Left forelimb (tissue), 1 donor: ENCODE measurements around the gene LARP1B.
"Not testable (repeated sequence)": the region's sequence is repeated elsewhere in the genome, so short reads cannot be mapped to it uniquely, and the experiment has no call there.

ENCODE experiments used
- DNase-seq: peaks from one replicate; pipeline ENCODE4 v3.0.0-alpha.2; 2018; ENCODE audit warnings: low spot score

The LARP1B gene

DNA sequence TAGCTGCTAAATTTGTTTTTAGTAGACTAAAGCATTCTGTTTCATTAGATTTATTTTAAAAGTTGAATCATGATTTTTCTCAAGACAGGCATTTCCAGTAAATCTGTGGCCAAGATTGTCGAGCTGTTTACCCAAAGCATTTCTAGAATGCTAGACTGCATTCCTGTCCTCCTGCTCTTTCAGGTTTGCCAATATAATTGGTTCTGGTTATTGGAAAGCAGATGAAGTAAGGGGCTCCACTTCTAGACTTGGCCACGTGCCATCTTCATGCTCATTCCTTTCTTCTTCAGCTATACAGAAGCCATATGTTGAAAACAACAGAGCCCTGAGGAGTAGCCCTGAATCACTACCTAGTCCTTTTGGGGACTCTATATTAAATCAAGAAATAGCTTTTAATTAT lies 164.0 kb downstream of the LARP1B start:
- no peak for DNase-seq

GRCh38 chr4:128227991-128228571 lies 167.0 kb downstream of the LARP1B start:
- no peak for DNase-seq

DNA sequence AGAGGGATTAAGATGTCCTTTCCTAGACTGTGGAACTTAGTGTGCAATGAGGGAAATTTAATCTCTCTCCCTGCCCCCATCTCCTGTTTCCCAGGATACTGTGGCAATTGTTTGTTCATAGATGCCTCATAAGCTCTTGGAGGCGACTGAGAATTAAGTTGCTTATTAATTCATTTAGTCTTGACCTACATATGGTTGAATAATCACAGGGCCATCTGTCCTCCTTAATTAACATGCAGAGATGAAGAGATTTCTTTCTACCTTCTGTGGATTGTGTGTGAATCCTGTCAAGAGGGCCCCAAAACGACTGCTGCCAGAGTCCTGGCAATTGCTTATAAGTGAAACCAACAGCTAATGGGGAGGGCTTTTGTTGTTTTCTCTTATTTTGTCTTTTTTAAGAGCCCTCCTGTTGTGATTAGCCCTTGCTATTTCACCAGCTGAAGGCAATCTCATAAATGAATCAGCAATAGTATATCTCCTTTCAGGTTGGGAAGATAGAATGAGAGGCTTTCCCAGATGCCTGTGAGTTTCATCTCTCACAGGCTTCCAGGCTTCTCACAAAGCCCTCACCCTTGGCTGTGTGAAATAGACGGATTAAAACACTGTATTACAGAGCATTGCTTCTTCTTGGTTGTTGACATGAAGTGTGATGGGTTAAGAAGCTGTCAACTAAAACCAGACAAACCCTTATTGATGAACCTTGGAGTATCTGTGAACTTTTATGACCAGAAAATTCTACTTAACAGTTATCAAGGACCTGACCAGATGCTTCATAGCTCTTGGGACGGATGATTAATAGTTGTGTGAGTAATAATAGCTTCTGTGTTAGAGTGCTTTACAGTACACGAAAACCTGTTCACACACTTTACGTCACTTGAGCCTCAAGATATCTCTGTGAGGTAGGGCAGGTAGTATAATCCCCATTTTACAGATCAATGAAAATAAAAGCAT lies 168.0 kb downstream of the LARP1B start:
- DNase-seq = no peak

- no peak for DNase-seq
These were observed 171.6 kb downstream of the LARP1B start for GRCh38 chr4:128232719-128233118.

DNA sequence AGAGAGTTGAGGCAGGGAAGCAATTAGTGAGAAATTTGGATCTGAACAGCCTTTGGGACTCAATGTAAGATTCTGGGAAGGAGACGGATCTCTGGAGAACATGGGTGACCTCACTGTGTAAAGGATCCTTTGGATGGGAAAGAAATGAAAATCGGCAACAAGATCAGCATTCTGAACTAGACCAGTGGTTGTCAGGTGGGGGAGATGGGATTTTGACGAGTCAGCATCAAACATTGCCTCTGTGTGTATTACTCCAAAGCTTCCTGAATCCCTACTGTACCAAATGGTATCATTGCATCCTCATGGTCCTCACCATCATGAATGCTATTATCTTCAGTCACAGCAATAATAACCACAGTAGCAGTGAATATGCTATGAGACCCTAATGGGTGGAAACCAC lies 173.7 kb downstream of the LARP1B start:
- DNase-seq = no peak

DNA sequence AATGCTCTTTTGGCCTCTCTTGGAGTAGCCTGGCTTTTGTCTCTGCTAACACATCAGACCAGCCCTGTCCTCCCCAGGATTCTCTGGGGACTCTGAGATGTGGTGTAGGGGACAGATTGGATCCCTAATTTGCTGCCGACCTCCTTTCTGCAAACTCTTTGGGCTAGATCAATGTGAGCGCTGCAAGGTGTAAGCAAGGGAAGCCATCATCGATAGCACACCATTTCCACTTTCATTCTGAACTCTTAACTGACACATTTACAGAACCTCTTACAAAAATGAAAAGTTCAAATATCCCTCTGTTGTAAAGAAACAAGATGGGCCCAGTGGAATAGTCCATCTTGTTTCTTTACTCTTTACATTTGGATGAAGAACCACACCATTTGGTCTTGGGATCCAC lies 179.9 kb downstream of the LARP1B start:
- DNase-seq = no peak

GRCh38 chr4:128241425-128241913 lies 180.4 kb downstream of the LARP1B start:
- no peak for DNase-seq

- DNase-seq = no peak
These were observed 180.9 kb downstream of the LARP1B start for GRCh38 chr4:128241981-128242380.

DNA sequence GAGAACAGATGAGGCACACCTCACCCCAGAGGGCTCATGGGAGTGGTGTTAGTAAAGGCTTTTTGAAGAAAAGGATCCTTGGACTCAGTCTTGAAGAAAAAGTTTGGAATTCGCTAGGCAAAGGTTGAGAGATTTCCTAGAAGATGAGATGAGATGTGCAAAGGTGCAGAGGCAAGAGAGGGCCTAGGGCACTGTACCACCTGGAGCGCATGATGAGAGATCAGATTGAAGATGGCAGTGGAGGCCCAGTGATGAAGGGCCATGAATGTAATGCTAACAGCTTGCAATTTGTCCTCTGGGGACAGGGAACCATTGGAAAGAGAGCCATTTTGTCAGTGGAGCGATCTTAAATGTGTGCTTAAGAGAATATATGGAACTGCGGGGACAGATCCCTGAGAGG lies 181.5 kb downstream of the LARP1B start:
- no peak for DNase-seq

- DNase-seq = no peak
These were observed 183.3 kb downstream of the LARP1B start for GRCh38 chr4:128244379-128244778.

- DNase-seq = not testable (repeated sequence)
These were observed 184.3 kb downstream of the LARP1B start for GRCh38 chr4:128245391-128245790.

- no peak for DNase-seq
These were observed 186.8 kb downstream of the LARP1B start for GRCh38 chr4:128247906-128248305.

DNA sequence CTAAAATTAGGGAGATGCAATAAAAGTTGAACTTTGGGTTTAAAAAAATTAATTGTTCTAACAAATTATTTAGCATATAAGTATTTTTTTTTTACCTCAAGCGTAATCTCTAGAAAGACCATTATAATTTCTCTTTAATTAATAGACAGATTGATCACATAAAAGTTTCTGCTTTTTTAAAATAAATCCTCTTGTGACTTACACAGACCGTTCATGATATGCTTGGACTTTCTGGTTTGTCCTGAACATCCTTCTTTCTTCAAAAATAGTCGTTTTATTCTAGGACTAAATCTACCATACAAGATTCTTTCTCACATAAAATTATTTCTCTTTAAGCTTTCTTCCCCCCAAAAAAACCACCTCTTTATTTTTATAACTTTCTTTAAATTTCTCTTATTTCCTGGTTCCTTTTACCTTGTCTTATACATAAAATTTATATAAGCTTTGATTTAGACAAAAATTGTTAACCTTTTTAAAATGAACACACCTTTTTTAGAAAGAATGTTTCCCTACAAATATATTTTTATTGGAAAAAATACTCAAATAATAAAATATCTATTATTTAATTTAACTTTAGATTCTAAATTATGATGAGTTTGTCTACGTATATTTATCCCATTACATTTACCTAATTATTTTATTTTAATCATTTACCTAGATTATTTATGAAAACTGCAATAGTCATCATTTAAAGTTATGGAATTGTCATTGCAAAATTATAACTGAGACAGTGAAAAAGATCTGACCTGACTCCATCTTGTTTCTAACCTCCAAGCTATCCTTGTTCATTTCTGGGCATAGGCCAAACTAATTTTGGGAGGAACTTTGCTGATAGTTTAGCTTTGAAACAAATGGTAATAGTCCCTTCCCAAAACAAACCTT lies 188.9 kb downstream of the LARP1B start:
- DNase-seq = no peak

- no peak for DNase-seq
These were observed 194.8 kb downstream of the LARP1B start for GRCh38 chr4:128255906-128256305.

GRCh38 chr4:128256539-128256938 lies 195.4 kb downstream of the LARP1B start:
- DNase-seq = no peak

DNA sequence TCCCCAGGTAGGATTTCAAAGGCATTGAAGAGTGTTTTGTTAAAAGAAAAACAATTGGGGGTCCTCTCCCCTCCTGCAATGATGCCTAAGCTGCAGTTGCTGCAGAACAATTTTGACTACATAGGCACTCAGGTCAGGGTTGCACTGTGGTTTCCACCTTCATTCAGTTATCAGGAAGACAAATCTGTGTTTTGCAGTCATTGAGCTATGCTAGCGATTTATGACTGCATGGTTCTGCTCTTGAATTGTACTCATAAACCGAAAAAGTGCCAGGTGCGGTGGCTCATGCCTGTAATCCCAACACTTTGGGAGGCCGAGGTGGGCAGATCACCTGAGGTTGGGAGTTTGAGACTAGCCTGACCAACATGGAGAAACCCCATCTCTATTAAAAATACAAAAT lies 197.1 kb downstream of the LARP1B start:
- not testable (repeated sequence) for DNase-seq

DNA sequence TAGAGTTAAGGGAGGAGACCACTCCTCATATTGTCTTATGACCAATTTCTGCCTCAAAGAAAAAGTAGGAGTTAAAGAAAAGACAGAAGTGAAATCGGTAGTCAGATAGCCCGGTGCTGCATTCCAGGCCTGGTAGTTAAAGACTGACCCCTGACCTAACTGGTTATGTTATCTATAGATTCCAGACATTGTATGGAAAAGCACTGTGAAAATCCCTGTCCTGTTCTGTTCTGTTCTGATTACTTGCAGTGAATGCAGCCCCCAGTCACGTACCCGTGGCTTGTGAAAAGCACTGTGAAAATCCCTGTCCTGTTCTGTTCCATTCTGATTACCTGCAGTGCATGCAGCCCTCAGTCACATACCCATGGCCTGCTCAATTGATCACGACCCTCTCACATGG lies 198.8 kb downstream of the LARP1B start:
- DNase-seq = not testable (repeated sequence)
